K562 (cell line): ENCODE results near the gene LAGE3. TPM values are rescaled to one million over a fixed set of nuclear protein-coding genes. Genes with fewer than 3 reads are reported as not detected.

ENCODE experiments used
- ATF2 ChIP-seq: sonication (generic); formaldehyde crosslinking; IDR thresholded peaks from 2 replicates; pipeline ENCODE4 v1.8.1; 2022; ENCODE audit warnings: missing genetic modification reagents
- ATF7 ChIP-seq: fragments of 450-650 bp; IDR thresholded peaks from 2 replicates; pipeline ENCODE4 v1.7.1; 2014; ENCODE audit warnings: mild to moderate bottlenecking, moderate library complexity
- CHD4 ChIP-seq: fragments of 200-600 bp; sonication (generic); IDR thresholded peaks from 3 replicates; pipeline ENCODE4 v1.6.1; 2012; ENCODE audit warnings: low read depth, mild to moderate bottlenecking, mixed read lengths, low read length, inconsistent platforms; ENCODE audit not compliant: insufficient read depth, insufficient replicate concordance, poor library complexity, severe bottlenecking
- ELK1 ChIP-seq: sonication (generic); formaldehyde crosslinking; IDR thresholded peaks from 2 replicates; pipeline ENCODE4 v1.8.1; 2022; ENCODE audit warnings: missing genetic modification reagents
- LCOR ChIP-seq: sonication (generic); formaldehyde crosslinking; IDR thresholded peaks from 2 replicates; pipeline ENCODE4 v1.8.0; 2022; ENCODE audit warnings: mild to moderate bottlenecking, missing genetic modification reagents
- MEF2D ChIP-seq: conservative IDR thresholded peaks from 2 replicates; pipeline ENCODE4 v1.6.1; 2016; ENCODE audit warnings: low read depth, missing genetic modification characterization, missing compliant biosample characterization
- MEIS2 ChIP-seq: fragments of 450-650 bp; IDR thresholded peaks from 2 replicates; pipeline ENCODE4 v1.6.1; 2014; ENCODE audit warnings: mild to moderate bottlenecking; ENCODE audit not compliant: partially characterized antibody
- MLX ChIP-seq, 2 experiments: fragments of 450-650 bp in 1 of 2; sonication (generic) in 1 of 2; formaldehyde crosslinking; conservative IDR thresholded peaks; 2 replicates each; pipeline versions ENCODE4 v1.4.0 to v1.8.1; 2020 to 2022; ENCODE audit warnings: mild to moderate bottlenecking in 1 of 2, missing genetic modification reagents in 1 of 2
- PHF21A ChIP-seq: fragments of 450-650 bp; IDR thresholded peaks from 2 replicates; pipeline ENCODE4 v1.6.1; 2017; ENCODE audit warnings: low read depth, borderline replicate concordance
- RBFOX2 ChIP-seq: fragments of 200-400 bp; formaldehyde crosslinking; IDR thresholded peaks from 2 replicates; pipeline ENCODE4 v1.6.1; 2017; ENCODE audit warnings: low read depth, mild to moderate bottlenecking, low read length, moderate library complexity
- RUNX1 ChIP-seq: sonication (generic); IDR thresholded peaks from 2 replicates; pipeline ENCODE4 v1.6.1; 2016; ENCODE audit warnings: antibody characterized with exemption, low read depth
- ZNF134 ChIP-seq: fragments of 250-450 bp; sonication (Bioruptor Pico); conservative IDR thresholded peaks from 2 replicates; pipeline ENCODE4 v1.4.0; 2020
- polyA plus RNA-seq, 8 experiments: library from polyadenylated mRNA; depleted of rRNA in 4 of 8; stranded (reverse) in 5 of 8; unstranded in 3 of 8; fragments of >200 nt; fragmentation: Nextera tagmentation in 2 of 8; fragmentation: Illumina TruSeq in 1 of 8; extraction: Ambion mirVana in 2 of 8; extraction: Trizol in 1 of 8; gene quantifications; 2 replicates each; pipeline versions ENCODE4 v1.2.1 to v1.2.3, GENCODE V29; 2011 to 2014; ENCODE audit warnings: inconsistent platforms in 1 of 8, missing spikeins in 1 of 8
- total RNA-seq, 7 experiments: library from RNA; depleted of rRNA in 6 of 7; stranded (reverse); fragments of >200 nt in 6 of 7; fragmentation: Illumina TruSeq in 2 of 7; extraction: Trizol in 2 of 7; gene quantifications; 2 replicates each; pipeline versions ENCODE4 v1.2.1 to v1.2.3, GENCODE V29; 2011 to 2021; ENCODE audit warnings: low replicate concordance in 1 of 7
- TF ChIP-seq, protein P1 (sequence below): sonication (generic); formaldehyde crosslinking; IDR thresholded peaks from 2 replicates; pipeline ENCODE4 v1.4.0; 2020; ENCODE audit warnings: mild to moderate bottlenecking, missing genetic modification reagents
- TF ChIP-seq, protein P2 (sequence below): fragments of 250-450 bp; sonication (Bioruptor Pico); IDR thresholded peaks from 2 replicates; pipeline ENCODE4 v1.4.0; 2020
- TF ChIP-seq, protein P3 (sequence below), 3 experiments: fragments of 200-800 bp in 1 of 3; fragments of 250-450 bp in 1 of 3; fragments of 450-650 bp in 1 of 3; sonication (Bioruptor Pico) in 1 of 3; sonication (Bioruptor generic) in 1 of 3; formaldehyde crosslinking in 1 of 3; IDR thresholded peaks; 2 replicates each; pipeline versions ENCODE4 v1.6.1 to v1.8.0; 2016 to 2022; ENCODE audit warnings: mild to moderate bottlenecking in 2 of 3, missing genetic modification characterization in 2 of 3, missing compliant biosample characterization in 1 of 3, moderate library complexity in 1 of 3

LAGE3 gene
- total and polyA plus RNA-seq, 9 of the 15 experiments (the other 6 are each of a cell fraction or from before 2014, with no cell fraction given): 28.2 to 125 (median 35.8) TPM

- TF ChIP-seq ATF2 (no peak), CHD4 (no peak), ELK1 (CRISPR knock-in tag) (no peak), MLX (CRISPR knock-in tag; conservative IDR thresholded peaks at IDR 0.05) (no peak), RBFOX2 (0 out of 2 replicates have a peak, but pooled peaks have one; percentile 22), PHF21A (no peak), RUNX1 (no peak), ZNF134 (CRISPR knock-in tag) (no peak), MEIS2 (no peak), ATF7 (peak; percentile 51; the same call in 1 of the 2 replicates), LCOR (CRISPR knock-in tag) (no peak), MEF2D (tag) (no peak)
- TF ChIP-seq, protein P1, sequence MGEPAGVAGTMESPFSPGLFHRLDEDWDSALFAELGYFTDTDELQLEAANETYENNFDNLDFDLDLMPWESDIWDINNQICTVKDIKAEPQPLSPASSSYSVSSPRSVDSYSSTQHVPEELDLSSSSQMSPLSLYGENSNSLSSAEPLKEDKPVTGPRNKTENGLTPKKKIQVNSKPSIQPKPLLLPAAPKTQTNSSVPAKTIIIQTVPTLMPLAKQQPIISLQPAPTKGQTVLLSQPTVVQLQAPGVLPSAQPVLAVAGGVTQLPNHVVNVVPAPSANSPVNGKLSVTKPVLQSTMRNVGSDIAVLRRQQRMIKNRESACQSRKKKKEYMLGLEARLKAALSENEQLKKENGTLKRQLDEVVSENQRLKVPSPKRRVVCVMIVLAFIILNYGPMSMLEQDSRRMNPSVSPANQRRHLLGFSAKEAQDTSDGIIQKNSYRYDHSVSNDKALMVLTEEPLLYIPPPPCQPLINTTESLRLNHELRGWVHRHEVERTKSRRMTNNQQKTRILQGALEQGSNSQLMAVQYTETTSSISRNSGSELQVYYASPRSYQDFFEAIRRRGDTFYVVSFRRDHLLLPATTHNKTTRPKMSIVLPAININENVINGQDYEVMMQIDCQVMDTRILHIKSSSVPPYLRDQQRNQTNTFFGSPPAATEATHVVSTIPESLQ: no peak
- TF ChIP-seq, protein P2, sequence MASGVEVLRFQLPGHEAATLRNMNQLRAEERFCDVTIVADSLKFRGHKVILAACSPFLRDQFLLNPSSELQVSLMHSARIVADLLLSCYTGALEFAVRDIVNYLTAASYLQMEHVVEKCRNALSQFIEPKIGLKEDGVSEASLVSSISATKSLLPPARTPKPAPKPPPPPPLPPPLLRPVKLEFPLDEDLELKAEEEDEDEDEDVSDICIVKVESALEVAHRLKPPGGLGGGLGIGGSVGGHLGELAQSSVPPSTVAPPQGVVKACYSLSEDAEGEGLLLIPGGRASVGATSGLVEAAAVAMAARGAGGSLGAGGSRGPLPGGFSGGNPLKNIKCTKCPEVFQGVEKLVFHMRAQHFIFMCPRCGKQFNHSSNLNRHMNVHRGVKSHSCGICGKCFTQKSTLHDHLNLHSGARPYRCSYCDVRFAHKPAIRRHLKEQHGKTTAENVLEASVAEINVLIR (CRISPR knock-in tag): no peak
- TF ChIP-seq, protein P3, sequence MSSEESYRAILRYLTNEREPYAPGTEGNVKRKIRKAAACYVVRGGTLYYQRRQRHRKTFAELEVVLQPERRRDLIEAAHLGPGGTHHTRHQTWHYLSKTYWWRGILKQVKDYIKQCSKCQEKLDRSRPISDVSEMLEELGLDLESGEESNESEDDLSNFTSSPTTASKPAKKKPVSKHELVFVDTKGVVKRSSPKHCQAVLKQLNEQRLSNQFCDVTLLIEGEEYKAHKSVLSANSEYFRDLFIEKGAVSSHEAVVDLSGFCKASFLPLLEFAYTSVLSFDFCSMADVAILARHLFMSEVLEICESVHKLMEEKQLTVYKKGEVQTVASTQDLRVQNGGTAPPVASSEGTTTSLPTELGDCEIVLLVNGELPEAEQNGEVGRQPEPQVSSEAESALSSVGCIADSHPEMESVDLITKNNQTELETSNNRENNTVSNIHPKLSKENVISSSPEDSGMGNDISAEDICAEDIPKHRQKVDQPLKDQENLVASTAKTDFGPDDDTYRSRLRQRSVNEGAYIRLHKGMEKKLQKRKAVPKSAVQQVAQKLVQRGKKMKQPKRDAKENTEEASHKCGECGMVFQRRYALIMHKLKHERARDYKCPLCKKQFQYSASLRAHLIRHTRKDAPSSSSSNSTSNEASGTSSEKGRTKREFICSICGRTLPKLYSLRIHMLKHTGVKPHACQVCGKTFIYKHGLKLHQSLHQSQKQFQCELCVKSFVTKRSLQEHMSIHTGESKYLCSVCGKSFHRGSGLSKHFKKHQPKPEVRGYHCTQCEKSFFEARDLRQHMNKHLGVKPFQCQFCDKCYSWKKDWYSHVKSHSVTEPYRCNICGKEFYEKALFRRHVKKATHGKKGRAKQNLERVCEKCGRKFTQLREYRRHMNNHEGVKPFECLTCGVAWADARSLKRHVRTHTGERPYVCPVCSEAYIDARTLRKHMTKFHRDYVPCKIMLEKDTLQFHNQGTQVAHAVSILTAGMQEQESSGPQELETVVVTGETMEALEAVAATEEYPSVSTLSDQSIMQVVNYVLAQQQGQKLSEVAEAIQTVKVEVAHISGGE (CRISPR knock-in tag; IDR thresholded peaks at IDR 0.05): no peak
Observed at GRCh38 chrX:154526901-154527675, 48.0 kb upstream of the LAGE3 start (continued).
